Measurements from ENCODE around the gene CAPZB. TPM values are rescaled to one million over a fixed set of nuclear protein-coding genes. Genes with fewer than 3 reads are reported as not detected.
A peak's percentile ranks its signal among the peaks of the same experiment; 100 is the strongest.

Gene CAPZB
- polyA plus RNA-seq, 2 of the 4 experiments (the other 2 are of a cell fraction): 133 to 296 TPM

DNA sequence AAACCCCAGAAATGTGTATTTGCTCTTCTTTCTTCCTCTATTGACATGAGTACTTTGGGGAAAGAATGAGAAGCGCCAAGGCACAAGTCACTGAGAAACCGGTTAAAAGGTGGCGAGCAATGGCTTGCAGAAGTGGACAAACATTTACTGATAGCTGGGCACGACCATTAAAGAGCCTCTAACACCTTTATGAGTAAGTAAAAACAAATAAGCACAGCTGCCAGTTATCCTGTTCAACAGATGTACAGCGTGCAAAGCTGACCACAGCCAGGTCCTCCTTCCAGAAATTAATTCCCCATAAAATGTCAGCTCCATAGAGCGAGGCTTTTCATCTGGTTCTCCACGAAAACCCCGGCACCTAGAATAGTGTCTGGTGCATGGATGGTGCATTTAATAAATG, 72.7 kb downstream of the CAPZB start:
- DNase-seq (ENCODE audit: low read depth in 1 of 2, low spot score in 1 of 2): no peak
- ATAC-seq: no peak
- ChIA-PET CTCF (interaction anchor here (1.2 to 1.4 kb wide), 4 partner anchors 22 to 238 kb away, joined by 3 read pairs; no protein-coding TSS in a partner anchor), POLR2A (no interaction called here)
- Histone ChIP-seq H3K27ac (no peak overlapping the region), H3K4me2 (no peak overlapping the region), H3K9me3 (no peaks in the 10 kb centered on the region), H3K4me1 (no peaks in the 10 kb centered on the region), H3K4me3 (no peak overlapping the region)
- WGBS (ENCODE audit: missing lambda C conversion rate): 88% methylated on average over 8 of the region's 8 CpGs
- FAIRE-seq: no peak
- no peak for TF ChIP-seq RCOR1 (IDR thresholded peaks at IDR 0.05; ENCODE audit: low read depth, low read length)
- TF ChIP-seq, protein P1, sequence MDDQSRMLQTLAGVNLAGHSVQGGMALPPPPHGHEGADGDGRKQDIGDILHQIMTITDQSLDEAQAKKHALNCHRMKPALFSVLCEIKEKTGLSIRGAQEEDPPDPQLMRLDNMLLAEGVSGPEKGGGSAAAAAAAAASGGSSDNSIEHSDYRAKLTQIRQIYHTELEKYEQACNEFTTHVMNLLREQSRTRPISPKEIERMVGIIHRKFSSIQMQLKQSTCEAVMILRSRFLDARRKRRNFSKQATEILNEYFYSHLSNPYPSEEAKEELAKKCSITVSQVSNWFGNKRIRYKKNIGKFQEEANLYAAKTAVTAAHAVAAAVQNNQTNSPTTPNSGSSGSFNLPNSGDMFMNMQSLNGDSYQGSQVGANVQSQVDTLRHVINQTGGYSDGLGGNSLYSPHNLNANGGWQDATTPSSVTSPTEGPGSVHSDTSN (IDR thresholded peaks at IDR 0.05): no peak
- no peak for TF ChIP-seq RAD21 (conservative IDR thresholded peaks at IDR 0.05 in 1 of 2, IDR thresholded peaks at IDR 0.05 in 1 of 2)
- no peak for TF ChIP-seq HOXB13 (CRISPR knock-in tag; IDR thresholded peaks at IDR 0.05; ENCODE audit: low read depth)

DNA sequence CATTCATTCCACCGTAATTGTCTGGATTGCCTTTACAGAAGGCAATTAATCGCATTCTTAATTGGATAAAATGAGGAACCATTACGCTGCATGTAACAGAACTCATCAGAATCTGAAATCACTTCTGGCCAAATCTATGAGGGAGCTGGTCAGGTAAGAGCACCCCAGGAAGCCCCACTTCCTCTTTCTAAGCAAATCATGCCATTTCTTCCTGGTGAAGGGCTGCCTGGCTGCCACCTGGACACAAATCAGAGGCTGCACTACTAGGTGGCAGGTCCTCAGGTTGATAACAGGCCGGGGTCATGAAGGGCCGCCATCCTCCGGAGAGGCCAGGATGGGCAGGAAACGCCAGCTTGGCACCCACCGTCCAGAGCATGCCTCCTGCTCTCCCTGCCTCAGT, 73.7 kb downstream of the CAPZB start:
- H3K4me1 ChIP-seq: no peaks in the 10 kb centered on the region
- 83% methylated on average over 8 of the region's 8 CpGs for WGBS (ENCODE audit: missing lambda C conversion rate)
- no peak overlapping the region for H3K4me2 ChIP-seq
- TF ChIP-seq, protein P2, sequence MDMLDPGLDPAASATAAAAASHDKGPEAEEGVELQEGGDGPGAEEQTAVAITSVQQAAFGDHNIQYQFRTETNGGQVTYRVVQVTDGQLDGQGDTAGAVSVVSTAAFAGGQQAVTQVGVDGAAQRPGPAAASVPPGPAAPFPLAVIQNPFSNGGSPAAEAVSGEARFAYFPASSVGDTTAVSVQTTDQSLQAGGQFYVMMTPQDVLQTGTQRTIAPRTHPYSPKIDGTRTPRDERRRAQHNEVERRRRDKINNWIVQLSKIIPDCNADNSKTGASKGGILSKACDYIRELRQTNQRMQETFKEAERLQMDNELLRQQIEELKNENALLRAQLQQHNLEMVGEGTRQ (IDR thresholded peaks at IDR 0.05): no peak
- TF ChIP-seq JUNB (IDR thresholded peaks at IDR 0.05) (no peak), GATA3 (IDR thresholded peaks at IDR 0.05; ENCODE audit: borderline replicate concordance) (no peak), TFCP2L1 (CRISPR knock-in tag; IDR thresholded peaks at IDR 0.05) (no peak), HOXB13 (CRISPR knock-in tag; IDR thresholded peaks at IDR 0.05; ENCODE audit: low read depth) (no peak), NR3C1 (IDR thresholded peaks at IDR 0.05) (no peak), SREBF2 (IDR thresholded peaks at IDR 0.05) (no peak), HES2 (IDR thresholded peaks at IDR 0.05) (no peak), FOSL2 (IDR thresholded peaks at IDR 0.05) (no peak), FOSL2 (CRISPR knock-in tag; IDR thresholded peaks at IDR 0.05) (no peak), TP53 (CRISPR knock-in tag; IDR thresholded peaks at IDR 0.05) (no peak), NPAS2 (CRISPR knock-in tag; IDR thresholded peaks at IDR 0.05; ENCODE audit: borderline replicate concordance) (no peak), CHD4 (IDR thresholded peaks at IDR 0.05; ENCODE audit: borderline replicate concordance) (no peak), HEYL (CRISPR knock-in tag; IDR thresholded peaks at IDR 0.05) (no peak), HOXB5 (CRISPR knock-in tag; IDR thresholded peaks at IDR 0.05) (no peak), MYC (IDR thresholded peaks at IDR 0.05; ENCODE audit: borderline replicate concordance, low read length) (no peak), EHF (CRISPR knock-in tag; IDR thresholded peaks at IDR 0.05) (no peak), JUN (IDR thresholded peaks at IDR 0.05) (no peak), EHMT2 (IDR thresholded peaks at IDR 0.05; ENCODE audit: low read depth) (no peak)
- TF ChIP-seq, protein P3, sequence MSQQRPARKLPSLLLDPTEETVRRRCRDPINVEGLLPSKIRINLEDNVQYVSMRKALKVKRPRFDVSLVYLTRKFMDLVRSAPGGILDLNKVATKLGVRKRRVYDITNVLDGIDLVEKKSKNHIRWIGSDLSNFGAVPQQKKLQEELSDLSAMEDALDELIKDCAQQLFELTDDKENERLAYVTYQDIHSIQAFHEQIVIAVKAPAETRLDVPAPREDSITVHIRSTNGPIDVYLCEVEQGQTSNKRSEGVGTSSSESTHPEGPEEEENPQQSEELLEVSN (IDR thresholded peaks at IDR 0.05; ENCODE audit: borderline replicate concordance, low read depth): no peak
- FAIRE-seq (no peak), ATAC-seq (no peak), DNase-seq (ENCODE audit: low read depth in 1 of 2, low spot score in 1 of 2) (no peak)
- ChIA-PET POLR2A (no interaction called here), CTCF (no interaction called here)
- no peak overlapping the region for H3K4me3 ChIP-seq
- no peaks in the 10 kb centered on the region for H3K9me3 ChIP-seq
- no peak overlapping the region for H3K27ac ChIP-seq

GRCh38 chr1:19410393-19410792, 74.9 kb downstream of the CAPZB start:
- Histone ChIP-seq H3K4me2 (no peak overlapping the region), H3K4me1 (no peaks in the 10 kb centered on the region), H3K4me3 (no peak overlapping the region), H3K9me3 (no peaks in the 10 kb centered on the region), H3K27ac (no peak overlapping the region)
- DNase-seq (ENCODE audit: low read depth in 1 of 2, low spot score in 1 of 2) (no peak), ATAC-seq (0 out of 6 replicates have a peak, but pooled peaks of 1 of the 2 experiments have one; percentile 35), FAIRE-seq (no peak)
- ChIA-PET POLR2A (no interaction called here), CTCF (interaction anchor here (1.1 to 1.2 kb wide), 2 partner anchors 11 to 38 kb away, joined by 3 to 5 read pairs; no protein-coding TSS in a partner anchor)
- TF ChIP-seq MAX (IDR thresholded peaks at IDR 0.05) (no peak), CHD4 (IDR thresholded peaks at IDR 0.05; ENCODE audit: borderline replicate concordance) (no peak), EP300 (IDR thresholded peaks at IDR 0.05) (no peak), CBX8 (IDR thresholded peaks at IDR 0.05) (no peak), NFE2L2 (conservative IDR thresholded peaks at IDR 0.05; ENCODE audit: low read length) (no peak), POLR2AphosphoS2 (conservative IDR thresholded peaks at IDR 0.05; ENCODE audit: low read length) (no peak)
- TF ChIP-seq, protein P1 (IDR thresholded peaks at IDR 0.05): no peak
- WGBS (ENCODE audit: missing lambda C conversion rate): 83% methylated on average over 5 of the region's 5 CpGs

All from A549 (cell line).